GM12878 (cell line): Measurements from ENCODE around the gene ANK2. TPM values are rescaled to one million over a fixed set of nuclear protein-coding genes. Genes with fewer than 3 reads are reported as not detected.

ENCODE experiments used
- ATAC-seq: fragments of 200-7000 bp; cut with Tn5 transposase; 3 replicates; pipeline ENCODE4 v1.9.1; 2020; ENCODE audit warnings: mild to moderate bottlenecking, moderate library complexity
- BruUV-seq: library from RNA; stranded (reverse); fragments of 400-500 nt; replicated peaks from 2 replicates; lab custom pipeline; 2021; lab: Mats Ljungman, UMichigan
- CTCF ChIA-PET: fragments of 300-600 bp; sonication (Branson Sonifier 250); formaldehyde crosslinking; extraction: SDS; loops from one replicate; lab custom pipeline; 2021; ENCODE audit warnings: inconsistent platforms; lab: Yijun Ruan, JAX
- POLR2A ChIA-PET: fragments of 350-600 bp; formaldehyde crosslinking; extraction: SDS; loops from one replicate; lab custom pipeline; 2021; ENCODE audit warnings: inconsistent platforms; lab: Charles Lee
- RAD21 ChIA-PET: fragments of 300-600 bp; sonication (Branson Sonifier 250); formaldehyde crosslinking; loops from one replicate; lab custom pipeline; 2023; ENCODE audit warnings: antibody characterized with exemption; ENCODE audit not compliant: unreplicated experiment; lab: Charles Lee
- SMC1A ChIA-PET: fragments of 300-600 bp; sonication (Branson Sonifier 250); formaldehyde crosslinking; loops from one replicate; lab custom pipeline; 2023; ENCODE audit not compliant: unreplicated experiment, uncharacterized antibody; lab: Charles Lee
- DNase-seq: peaks from one replicate; pipeline ENCODE4 v3.0.0-alpha.2; 2011; ENCODE audit warnings: low read depth, low spot score
- FAIRE-seq: peaks from 3 replicates; lab custom pipeline; 2011; peaks lifted over from hg19 to GRCh38; lab: Jason Lieb, UNC
- H2AFZ ChIP-seq: 2 replicates; pipeline ENCODE4 v1.6.0; 2011; ENCODE audit warnings: low read depth, low read length, control low read depth; ENCODE audit not compliant: control insufficient read depth
- H3K27ac ChIP-seq: 2 replicates; pipeline ENCODE4 v1.5.1; 2011; ENCODE audit warnings: control low read depth; ENCODE audit not compliant: control insufficient read depth, insufficient read depth
- H3K27me3 ChIP-seq, 2 experiments: replicated peaks in 1 of 2; 2 replicates each; pipeline versions ENCODE4 v1.6.0 to v1.6.1; 2011; ENCODE audit warnings: low read length in 1 of 2; ENCODE audit not compliant: control insufficient read depth in 2 of 2, insufficient read depth in 2 of 2
- H3K36me3 ChIP-seq, 2 experiments: 2 replicates each; pipeline ENCODE4 v1.5.1; 2011; ENCODE audit warnings: low read length in 1 of 2; ENCODE audit not compliant: control insufficient read depth in 2 of 2, insufficient read depth in 2 of 2
- H3K4me1 ChIP-seq: 2 replicates; pipeline ENCODE4 v1.6.1; 2011; ENCODE audit warnings: mild to moderate bottlenecking, low read length, moderate library complexity, mixed read lengths; ENCODE audit not compliant: control insufficient read depth, insufficient read depth
- H3K4me2 ChIP-seq: 2 replicates; pipeline ENCODE4 v1.6.0; 2011; ENCODE audit warnings: control low read depth; ENCODE audit not compliant: control insufficient read depth, insufficient read depth
- H3K4me3 ChIP-seq: fragments of 200-600 bp; sonication (generic); 2 replicates; pipeline ENCODE4 v1.5.1; 2016
- H3K79me2 ChIP-seq: 2 replicates; pipeline ENCODE4 v1.6.0; 2011; ENCODE audit warnings: low read length; ENCODE audit not compliant: control insufficient read depth, insufficient read depth
- H3K9ac ChIP-seq: 2 replicates; pipeline ENCODE4 v1.8.0; 2011; ENCODE audit warnings: low read length, control low read depth, mixed read lengths; ENCODE audit not compliant: control insufficient read depth, insufficient read depth
- H3K9me3 ChIP-seq: replicated peaks from 3 replicates; pipeline ENCODE4 v1.5.1; 2011; ENCODE audit warnings: mild to moderate bottlenecking, low read length; ENCODE audit not compliant: control insufficient read depth, insufficient read depth
- H4K20me1 ChIP-seq: 2 replicates; pipeline ENCODE4 v1.6.0; 2011; ENCODE audit not compliant: control insufficient read depth, insufficient read depth
- GABPA ChIP-seq: IDR thresholded peaks from 2 replicates; pipeline ENCODE4 v1.6.1; 2014; ENCODE audit warnings: antibody characterized with exemption, low read depth, mild to moderate bottlenecking, inconsistent platforms
- HDGF ChIP-seq: fragments of 450-650 bp; IDR thresholded peaks from 2 replicates; pipeline ENCODE4 v1.6.1; 2016; ENCODE audit warnings: antibody characterized with exemption
- JUND ChIP-seq: IDR thresholded peaks from 2 replicates; pipeline ENCODE4 v1.6.1; 2012; ENCODE audit warnings: low read depth, mild to moderate bottlenecking, low read length, improper control_type of control experiment, moderate library complexity
- KDM1A ChIP-seq: fragments of 200-600 bp; sonication (generic); IDR thresholded peaks from 2 replicates; pipeline ENCODE4 v1.6.1; 2016; ENCODE audit warnings: borderline replicate concordance
- MYB ChIP-seq: fragments of 150-350 bp; IDR thresholded peaks from 2 replicates; pipeline ENCODE4 v1.6.1; 2014; ENCODE audit warnings: mild to moderate bottlenecking, low read depth, low read length, borderline replicate concordance
- PAX8 ChIP-seq: fragments of 450-650 bp; IDR thresholded peaks from 2 replicates; pipeline ENCODE4 v1.6.1; 2017; ENCODE audit warnings: mild to moderate bottlenecking, moderate library complexity
- RAD21 ChIP-seq: IDR thresholded peaks from 2 replicates; pipeline ENCODE4 v1.6.1; 2011; ENCODE audit warnings: mild to moderate bottlenecking, low read depth, low read length, moderate library complexity; ENCODE audit not compliant: insufficient read depth
- SIN3A ChIP-seq: IDR thresholded peaks from 2 replicates; pipeline ENCODE4 v1.6.1; 2012; ENCODE audit warnings: low read depth, low read length, improper control_type of control experiment
- SRF ChIP-seq, 2 experiments: IDR thresholded peaks; 2 replicates each; pipeline ENCODE4 v1.6.1; 2011; ENCODE audit warnings: low read depth in 2 of 2, low read length in 2 of 2, mild to moderate bottlenecking in 1 of 2, moderate library complexity in 1 of 2
- TCF3 ChIP-seq: IDR thresholded peaks from 2 replicates; pipeline ENCODE4 v1.6.1; 2012; ENCODE audit warnings: low read depth, mild to moderate bottlenecking, low read length, borderline replicate concordance; ENCODE audit not compliant: insufficient read depth
- whole genome bisulfite sequencing: methylation state at CpG from one replicate; pipeline ENCODE4 v1.1.6; 2016; ENCODE audit warnings: low lambda C conversion rate; ENCODE audit not compliant: insufficient replicate concordance, insufficient coverage; ENCODE audit errors: missing lambda C conversion rate; 5-methylcytosine and 5-hydroxymethylcytosine counted together
- in situ Hi-C: fragments of 300-500 bp; cut with MboI; formaldehyde crosslinking; loops from 9 replicates; pipeline ENCODE4 v1.14.3; 2018; ENCODE audit warnings: mixed read lengths
- intact Hi-C: fragments of 100-400 bp; cut with micrococcal nuclease; formaldehyde crosslinking; loops from one replicate; pipeline ENCODE4 v1.14.2; 2022; ENCODE audit not compliant: unreplicated experiment
- polyA plus RNA-seq, 11 experiments: library from polyadenylated mRNA; depleted of rRNA in 4 of 11; unstranded in 6 of 11; stranded (reverse) in 5 of 11; fragments of >200 nt; fragmentation: Nextera tagmentation in 4 of 11; fragmentation: Illumina TruSeq in 1 of 11; extraction: Ambion mirVana in 4 of 11; extraction: Trizol in 1 of 11; gene quantifications; 1 replicate in 1 of 11; 2 replicates in 10 of 11; pipeline versions ENCODE4 v1.2.1 to v1.2.3, GENCODE V29; 2011 to 2016; ENCODE audit warnings: inconsistent platforms in 2 of 11, missing spikeins in 2 of 11, low read depth in 1 of 11
- total RNA-seq, 4 experiments: library from RNA; depleted of rRNA in 3 of 4; stranded (reverse); fragments of >200 nt in 3 of 4; fragmentation: Illumina TruSeq in 1 of 4; extraction: Trizol in 1 of 4; gene quantifications; 2 replicates each; pipeline versions ENCODE4 v1.2.1 to v1.2.3, GENCODE V29; 2013 to 2021
- TF ChIP-seq, protein P1 (sequence below): fragments of 450-650 bp; formaldehyde crosslinking; IDR thresholded peaks from 2 replicates; pipeline ENCODE4 v1.5.0; 2022; ENCODE audit warnings: mild to moderate bottlenecking, missing genetic modification characterization

The ANK2 gene
- total and polyA plus RNA-seq, 10 of the 15 experiments (the other 5 are each of a cell fraction or from before 2014, with no cell fraction given) = 1.6 to 13.0 (median 4.1) TPM

DNA sequence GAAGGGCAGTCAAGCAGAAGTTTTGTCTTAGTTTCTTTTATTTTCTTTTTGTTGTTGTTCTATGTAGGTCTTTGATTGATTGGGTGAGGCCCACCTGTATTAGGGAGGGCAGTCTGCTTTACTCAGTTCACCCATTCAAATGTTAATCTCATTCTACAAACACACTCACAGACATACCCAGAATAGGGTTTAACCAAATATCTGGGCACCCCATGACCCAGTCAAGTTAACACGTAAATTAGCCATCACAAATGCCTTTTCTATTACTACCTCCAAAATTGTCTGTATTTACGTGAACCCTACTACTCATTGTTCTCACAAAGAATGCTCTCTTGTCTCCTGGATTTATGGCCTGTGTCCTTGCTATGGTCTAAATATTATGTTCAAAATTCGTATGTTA lies 339.7 kb downstream of the ANK2 start:
- Histone ChIP-seq H3K36me3 (no peaks in the 10 kb centered on the region), H2AFZ (no peak overlapping the region), H3K9me3 (no peaks in the 10 kb centered on the region), H3K9ac (no peak overlapping the region), H3K4me3 (no peak overlapping the region), H4K20me1 (no peaks in the 10 kb centered on the region), H3K4me2 (no peak overlapping the region), H3K79me2 (no peaks in the 10 kb centered on the region), H3K27ac (no peak overlapping the region)
- intact Hi-C loops = no loop called here
- POLR2A ChIA-PET = no interaction called here
- RAD21 ChIA-PET = no interaction called here
- BruUV-seq = no TSS peak
- ATAC-seq = no peak
- 69% methylated on average over 3 of the region's 3 CpGs for WGBS
- SMC1A ChIA-PET = interaction anchor here (0.9 to 1.1 kb wide), 2 partner anchors 10 to 285 kb away, joined by 3 to 4 read pairs; no protein-coding TSS in a partner anchor
- TF ChIP-seq PAX8 (no peak), JUND (no peak)
- TF ChIP-seq, all 136 proteins: peak for 0
- FAIRE-seq (no peak), DNase-seq (no peak)
- CTCF ChIA-PET = no interaction called here
- in situ Hi-C loops = loop anchor here (25.0 kb wide), 1 partner anchor 1298 kb away; no protein-coding TSS in a partner anchor
- Histone ChIP-seq H3K27me3 (no peaks in the 10 kb centered on the region), H3K4me1 (no peaks in the 10 kb centered on the region)

DNA sequence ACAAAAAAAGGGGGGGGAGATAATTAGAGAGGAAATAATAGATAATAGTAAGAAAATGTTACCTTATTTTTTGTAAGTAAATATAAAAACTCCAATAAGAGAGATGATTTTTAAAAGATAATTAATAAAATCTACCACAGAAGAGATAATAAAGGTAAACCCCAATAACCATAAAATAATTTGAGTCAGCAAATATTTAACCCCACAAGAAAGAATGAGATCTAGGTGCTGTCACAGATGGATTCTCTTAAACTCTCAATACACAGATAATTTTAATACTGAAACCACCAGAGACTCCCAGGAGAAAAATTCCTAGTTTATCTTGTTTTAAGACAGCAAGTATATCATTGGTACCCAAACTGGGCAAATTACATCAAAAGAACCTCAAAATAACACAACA lies 341.4 kb downstream of the ANK2 start:
- H3K4me3 ChIP-seq = no peak overlapping the region
- intact Hi-C loops (loop anchor here (5.0 to 10.0 kb wide), 3 partner anchors 136 to 1306 kb away; no protein-coding TSS in a partner anchor), in situ Hi-C loops (loop anchor here (25.0 kb wide), 1 partner anchor 1296 kb away; no protein-coding TSS in a partner anchor)
- no peaks in the 10 kb centered on the region for H3K36me3 ChIP-seq
- BruUV-seq = no TSS peak
- FAIRE-seq (no peak), ATAC-seq (no peak), DNase-seq (no peak)
- no peaks in the 10 kb centered on the region for H3K9me3 ChIP-seq
- ChIA-PET CTCF (interaction anchor here (0.6 to 0.8 kb wide), 5 partner anchors 12 to 1086 kb away, joined by 3 to 4 read pairs (median 3); no protein-coding TSS in a partner anchor), POLR2A (no interaction called here), SMC1A (interaction anchor here (0.9 to 1.3 kb wide), 3 partner anchors 89 to 992 kb away, joined by 3 to 5 read pairs (median 4); no protein-coding TSS in a partner anchor), RAD21 (no interaction called here)
- H3K4me1 ChIP-seq = no peaks in the 10 kb centered on the region
- no peaks in the 10 kb centered on the region for H4K20me1 ChIP-seq
- TF ChIP-seq HDGF (no peak), TCF3 (no peak), SRF (IDR thresholded peaks at IDR 0.05; ENCODE audit: low read depth in 2 of 2, low read length in 2 of 2) (no peak), MYB (no peak), SIN3A (no peak), KDM1A (no peak), RAD21 (no peak), GABPA (no peak)
- TF ChIP-seq, protein P1, sequence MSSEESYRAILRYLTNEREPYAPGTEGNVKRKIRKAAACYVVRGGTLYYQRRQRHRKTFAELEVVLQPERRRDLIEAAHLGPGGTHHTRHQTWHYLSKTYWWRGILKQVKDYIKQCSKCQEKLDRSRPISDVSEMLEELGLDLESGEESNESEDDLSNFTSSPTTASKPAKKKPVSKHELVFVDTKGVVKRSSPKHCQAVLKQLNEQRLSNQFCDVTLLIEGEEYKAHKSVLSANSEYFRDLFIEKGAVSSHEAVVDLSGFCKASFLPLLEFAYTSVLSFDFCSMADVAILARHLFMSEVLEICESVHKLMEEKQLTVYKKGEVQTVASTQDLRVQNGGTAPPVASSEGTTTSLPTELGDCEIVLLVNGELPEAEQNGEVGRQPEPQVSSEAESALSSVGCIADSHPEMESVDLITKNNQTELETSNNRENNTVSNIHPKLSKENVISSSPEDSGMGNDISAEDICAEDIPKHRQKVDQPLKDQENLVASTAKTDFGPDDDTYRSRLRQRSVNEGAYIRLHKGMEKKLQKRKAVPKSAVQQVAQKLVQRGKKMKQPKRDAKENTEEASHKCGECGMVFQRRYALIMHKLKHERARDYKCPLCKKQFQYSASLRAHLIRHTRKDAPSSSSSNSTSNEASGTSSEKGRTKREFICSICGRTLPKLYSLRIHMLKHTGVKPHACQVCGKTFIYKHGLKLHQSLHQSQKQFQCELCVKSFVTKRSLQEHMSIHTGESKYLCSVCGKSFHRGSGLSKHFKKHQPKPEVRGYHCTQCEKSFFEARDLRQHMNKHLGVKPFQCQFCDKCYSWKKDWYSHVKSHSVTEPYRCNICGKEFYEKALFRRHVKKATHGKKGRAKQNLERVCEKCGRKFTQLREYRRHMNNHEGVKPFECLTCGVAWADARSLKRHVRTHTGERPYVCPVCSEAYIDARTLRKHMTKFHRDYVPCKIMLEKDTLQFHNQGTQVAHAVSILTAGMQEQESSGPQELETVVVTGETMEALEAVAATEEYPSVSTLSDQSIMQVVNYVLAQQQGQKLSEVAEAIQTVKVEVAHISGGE (CRISPR knock-in tag) = no peak
- H3K4me2 ChIP-seq = no peak overlapping the region
- H3K27me3 ChIP-seq = no peaks in the 10 kb centered on the region
- no peak overlapping the region for H3K9ac ChIP-seq
- H3K79me2 ChIP-seq = no peaks in the 10 kb centered on the region
- H3K27ac ChIP-seq = no peak overlapping the region
- no peak overlapping the region for H2AFZ ChIP-seq
